Measurements from ENCODE around the gene SAMD14.

The SAMD14 gene

GRCh38 chr17:50165066-50165465, 35.1 kb upstream of the SAMD14 start:
- DNase-seq = no peak

GRCh38 chr17:50164697-50164988, 34.7 kb upstream of the SAMD14 start:
- no peak for DNase-seq

- no peak for DNase-seq
These were observed 34.1 kb upstream of the SAMD14 start for GRCh38 chr17:50163843-50164696.

GRCh38 chr17:50162466-50163254, 32.7 kb upstream of the SAMD14 start:
- DNase-seq = no peak

GRCh38 chr17:50161911-50162288, 31.9 kb upstream of the SAMD14 start:
- DNase-seq = no peak

- DNase-seq = peak; percentile 97
These were observed 31.3 kb upstream of the SAMD14 start for GRCh38 chr17:50161023-50161910.

- DNase-seq = no peak
These were observed 27.9 kb upstream of the SAMD14 start for GRCh38 chr17:50157891-50158290.

GRCh38 chr17:50155115-50155819, 25.3 kb upstream of the SAMD14 start:
- no peak for DNase-seq

- no peak for DNase-seq
These were observed 24.6 kb upstream of the SAMD14 start for GRCh38 chr17:50154604-50155003.

- DNase-seq = no peak
These were observed 24.0 kb upstream of the SAMD14 start for GRCh38 chr17:50153650-50154575.

- no peak for DNase-seq
These were observed 22.8 kb upstream of the SAMD14 start for GRCh38 chr17:50152736-50153135.

GRCh38 chr17:50151937-50152547, 22.1 kb upstream of the SAMD14 start:
- peak; percentile 68 for DNase-seq

GRCh38 chr17:50151041-50151936, 21.3 kb upstream of the SAMD14 start:
- DNase-seq = peak; percentile 92

GRCh38 chr17:50150354-50151040, 20.5 kb upstream of the SAMD14 start, which contains the start of gene PPP1R9B:
TSS of gene PPP1R9B (minus strand) at chr17:50150677. CDS start at chr17:50150513, 164 bp downstream.
- DNase-seq = no peak

- peak; percentile 68 for DNase-seq
These were observed 19.7 kb upstream of the SAMD14 start for GRCh38 chr17:50149417-50150353.

- DNase-seq = no peak
These were observed 19.1 kb upstream of the SAMD14 start for GRCh38 chr17:50149091-50149416.

GRCh38 chr17:50148226-50149090, 18.5 kb upstream of the SAMD14 start:
- DNase-seq = peak; percentile 80
